Liver (tissue), 3 donors: ENCODE measurements around the gene SMYD3.

Experiments used
- ATF3 ChIP-seq: IDR thresholded peaks from 2 replicates; pipeline ENCODE4 v1.6.1; 2016; ENCODE audit warnings: antibody characterized with exemption
- CTCF ChIP-seq: fragments of 150-350 bp; IDR thresholded peaks from 2 replicates; pipeline ENCODE4 v1.5.1; 2017; ENCODE audit warnings: improper control_type of control experiment, low read depth, low read length; ENCODE audit not compliant: missing input control
- EGR1 ChIP-seq, 2 donors: IDR thresholded peaks; 2 replicates each; pipeline ENCODE4 v1.6.1; 2016 to 2018; ENCODE audit warnings: antibody characterized with exemption in 2 of 2, low read depth in 2 of 2
- FOXA1 ChIP-seq: IDR thresholded peaks from 2 replicates; pipeline ENCODE4 v1.6.1; 2016; ENCODE audit warnings: antibody characterized with exemption
- GABPA ChIP-seq, 2 donors: IDR thresholded peaks in 1 of 2; conservative IDR thresholded peaks in 1 of 2; 2 replicates each; pipeline ENCODE4 v1.6.1; 2016; ENCODE audit warnings: antibody characterized with exemption in 2 of 2, mild to moderate bottlenecking in 1 of 2, moderate library complexity in 1 of 2
- JUND ChIP-seq, 2 donors: IDR thresholded peaks; 2 replicates each; pipeline ENCODE4 v1.6.1; 2016; ENCODE audit warnings: antibody characterized with exemption in 2 of 2
- MAX ChIP-seq: IDR thresholded peaks from 2 replicates; pipeline ENCODE4 v1.6.1; 2016; ENCODE audit warnings: antibody characterized with exemption
- RAD21 ChIP-seq, 2 donors: IDR thresholded peaks; 2 replicates each; pipeline ENCODE4 v1.6.1; 2016; ENCODE audit warnings: antibody characterized with exemption in 2 of 2, mild to moderate bottlenecking in 2 of 2
- RXRA ChIP-seq, 2 donors: IDR thresholded peaks; 2 replicates each; pipeline ENCODE4 v1.6.1; 2017 to 2018; ENCODE audit warnings: antibody characterized with exemption in 2 of 2, mild to moderate bottlenecking in 1 of 2
- SP1 ChIP-seq: IDR thresholded peaks from 2 replicates; pipeline ENCODE4 v1.6.1; 2018; ENCODE audit warnings: antibody characterized with exemption, mild to moderate bottlenecking
- YY1 ChIP-seq: IDR thresholded peaks from 2 replicates; pipeline ENCODE4 v1.6.1; 2016; ENCODE audit warnings: antibody characterized with exemption, mild to moderate bottlenecking
- ZBTB33 ChIP-seq: IDR thresholded peaks from 2 replicates; pipeline ENCODE4 v1.6.1; 2016; ENCODE audit warnings: antibody characterized with exemption
- donor health status: healthy.
- donor health status: healthy.

GRCh38 chr1:246261639-246262038, 245.4 kb downstream of the SMYD3 start:
- no peak for TF ChIP-seq CTCF
- no peak for TF ChIP-seq EGR1 (IDR thresholded peaks at IDR 0.05; ENCODE audit: low read depth in 2 of 2)
- no peak for TF ChIP-seq SP1
- no peak for TF ChIP-seq YY1
- TF ChIP-seq ZBTB33 = no peak
- TF ChIP-seq RAD21 (IDR thresholded peaks at IDR 0.05) = no peak
- no peak for TF ChIP-seq FOXA1
- TF ChIP-seq MAX = no peak
- no peak for TF ChIP-seq JUND (IDR thresholded peaks at IDR 0.05)
- TF ChIP-seq RXRA (IDR thresholded peaks at IDR 0.05) = no peak
- TF ChIP-seq ATF3 = no peak
- no peak for TF ChIP-seq GABPA (IDR thresholded peaks at IDR 0.05 in 1 of 2, conservative IDR thresholded peaks at IDR 0.05 in 1 of 2)
